Stomach (tissue), 4 donors: Measurements from ENCODE around the gene THSD7B.

Experiments used
- EP300 ChIP-seq: sonication (generic); formaldehyde crosslinking; IDR thresholded peaks from one replicate; pipeline ENCODE4 v1.6.1; 2017; ENCODE audit warnings: antibody characterized with exemption
- POLR2A ChIP-seq, 4 donors: fragments of 450-650 bp; IDR thresholded peaks; one replicate each; pipeline ENCODE4 v1.6.1; 2016; ENCODE audit warnings: antibody characterized with exemption in 4 of 4, control low read depth in 2 of 4, mild to moderate bottlenecking in 1 of 4, moderate library complexity in 1 of 4
- POLR2AphosphoS5 ChIP-seq, 3 donors: sonication (generic); formaldehyde crosslinking; IDR thresholded peaks; one replicate each; pipeline ENCODE4 v1.6.1; 2016; ENCODE audit warnings: antibody characterized with exemption in 3 of 3
- TF ChIP-seq, protein P1 (sequence below), 7 experiments: fragments of 450-650 bp in 4 of 7; fragments of 200-600 bp in 3 of 7; sonication (generic) in 3 of 7; IDR thresholded peaks; one replicate each; pipeline ENCODE4 v1.5.1; 2016 to 2019; ENCODE audit warnings: antibody characterized with exemption in 7 of 7, control low read depth in 2 of 7, mild to moderate bottlenecking in 1 of 7

DNA sequence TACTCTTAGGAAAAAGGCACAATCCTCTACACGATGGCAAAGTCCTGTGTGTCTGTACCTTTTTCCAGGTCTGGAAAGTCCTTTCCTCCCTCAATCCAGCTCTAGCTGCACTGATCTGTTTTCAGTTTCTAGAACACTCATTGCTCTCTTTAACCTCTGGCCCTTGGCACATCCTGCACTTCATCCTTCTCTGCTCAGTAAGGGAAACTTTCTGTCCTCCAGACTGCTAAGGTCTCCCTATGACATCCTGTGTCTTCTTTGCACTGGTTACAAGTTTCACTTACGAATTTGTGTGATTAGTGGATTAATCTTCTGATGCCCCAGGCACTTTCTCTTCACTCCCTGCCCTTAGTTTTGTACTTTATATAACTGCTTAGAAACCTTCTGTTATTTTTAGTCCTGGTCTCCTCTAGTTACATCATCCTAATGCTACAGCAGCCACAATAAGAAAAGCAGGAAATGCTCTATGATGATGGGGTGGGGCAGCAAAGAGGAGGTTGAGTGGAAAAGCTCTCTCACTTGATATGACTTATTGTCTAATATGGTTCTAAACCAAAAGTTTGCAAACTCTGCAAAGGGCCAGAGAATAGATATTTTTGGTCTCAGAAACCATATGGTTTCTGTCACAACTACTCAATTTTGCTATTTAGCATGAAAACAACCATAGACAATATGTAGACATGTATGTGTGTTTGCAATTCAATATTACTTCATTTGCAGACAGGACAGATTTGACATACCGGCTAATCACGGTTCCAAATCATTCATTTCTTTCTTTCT lies 568.2 kb downstream of the THSD7B start:
- no peak for TF ChIP-seq POLR2A (IDR thresholded peaks at IDR 0.05)
- TF ChIP-seq, protein P1, sequence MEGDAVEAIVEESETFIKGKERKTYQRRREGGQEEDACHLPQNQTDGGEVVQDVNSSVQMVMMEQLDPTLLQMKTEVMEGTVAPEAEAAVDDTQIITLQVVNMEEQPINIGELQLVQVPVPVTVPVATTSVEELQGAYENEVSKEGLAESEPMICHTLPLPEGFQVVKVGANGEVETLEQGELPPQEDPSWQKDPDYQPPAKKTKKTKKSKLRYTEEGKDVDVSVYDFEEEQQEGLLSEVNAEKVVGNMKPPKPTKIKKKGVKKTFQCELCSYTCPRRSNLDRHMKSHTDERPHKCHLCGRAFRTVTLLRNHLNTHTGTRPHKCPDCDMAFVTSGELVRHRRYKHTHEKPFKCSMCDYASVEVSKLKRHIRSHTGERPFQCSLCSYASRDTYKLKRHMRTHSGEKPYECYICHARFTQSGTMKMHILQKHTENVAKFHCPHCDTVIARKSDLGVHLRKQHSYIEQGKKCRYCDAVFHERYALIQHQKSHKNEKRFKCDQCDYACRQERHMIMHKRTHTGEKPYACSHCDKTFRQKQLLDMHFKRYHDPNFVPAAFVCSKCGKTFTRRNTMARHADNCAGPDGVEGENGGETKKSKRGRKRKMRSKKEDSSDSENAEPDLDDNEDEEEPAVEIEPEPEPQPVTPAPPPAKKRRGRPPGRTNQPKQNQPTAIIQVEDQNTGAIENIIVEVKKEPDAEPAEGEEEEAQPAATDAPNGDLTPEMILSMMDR (IDR thresholded peaks at IDR 0.05): no peak
- no peak for TF ChIP-seq POLR2AphosphoS5 (IDR thresholded peaks at IDR 0.05)
- TF ChIP-seq EP300: no peak
